ENCODE results near the gene RFXAP.

- no peak for TF ChIP-seq EZH2 (IDR thresholded peaks at IDR 0.05)
- TF ChIP-seq POLR2AphosphoS5 (IDR thresholded peaks at IDR 0.05; ENCODE audit: borderline replicate concordance, low read depth, low read length): no peak
These were observed 38.2 kb downstream of the RFXAP start for GRCh38 chr13:36857253-36857652.
